Fibroblast of mammary gland (primary cell): Measurements from ENCODE around the gene CEP128.

Experiments
- DNase-seq: peaks from one replicate; pipeline ENCODE4 v3.0.0-alpha.2; 2010; ENCODE audit warnings: low read depth
- H3K4me3 ChIP-seq: 2 replicates; pipeline ENCODE4 v1.5.1; 2011; ENCODE audit warnings: low read depth, mild to moderate bottlenecking, low read length, moderate library complexity; ENCODE audit not compliant: control insufficient read depth
- TF ChIP-seq, protein P1 (sequence below): conservative IDR thresholded peaks from 2 replicates; pipeline ENCODE4 v1.5.1; 2011; ENCODE audit warnings: low read depth, low read length, inconsistent platforms; ENCODE audit not compliant: control insufficient read depth, insufficient read depth

Gene CEP128

DNA sequence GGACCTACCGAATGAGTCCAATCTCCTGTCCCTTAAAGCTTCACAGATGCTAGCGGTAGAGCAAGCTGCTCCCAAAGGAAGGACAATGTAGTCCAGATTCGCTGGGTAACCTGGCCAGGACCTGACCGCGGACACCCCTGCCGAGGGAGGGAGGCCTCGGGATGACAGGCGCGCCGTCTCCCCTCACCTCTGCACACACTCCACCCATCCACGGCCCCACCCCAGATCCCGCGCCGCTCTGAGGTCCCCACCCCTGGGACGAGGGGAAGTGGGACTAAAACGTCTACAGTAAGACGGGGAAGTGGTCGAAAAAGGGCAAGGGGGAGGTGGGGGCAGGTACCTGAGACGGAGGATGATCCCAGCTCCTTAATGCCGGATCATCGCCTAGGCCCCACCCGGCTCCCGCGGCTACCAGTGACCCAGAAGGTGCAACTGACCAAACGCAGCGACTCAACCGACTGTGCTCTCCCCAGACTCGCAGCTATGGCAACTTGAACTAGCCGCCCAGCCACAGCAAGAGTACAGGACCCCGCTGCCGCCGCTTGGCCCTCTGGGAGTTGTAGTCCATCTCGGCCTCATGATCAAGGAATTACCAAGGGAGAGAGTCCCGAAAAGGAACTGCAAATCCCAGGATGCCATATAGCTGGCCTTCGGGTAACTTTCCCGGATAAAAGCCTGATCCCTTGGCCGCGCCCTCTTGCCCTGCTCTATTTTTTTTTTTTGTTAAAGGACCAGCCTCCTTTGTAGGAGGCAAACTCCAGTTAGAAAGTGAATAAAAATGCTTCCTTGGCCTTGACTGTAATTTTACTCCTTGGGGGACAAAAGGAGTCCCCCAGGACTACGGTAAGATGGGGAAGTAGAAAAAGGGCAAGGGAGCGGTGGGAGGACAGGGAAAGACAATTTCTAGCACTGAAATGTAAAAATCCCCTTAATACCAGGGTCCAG is at the start of gene CEP128:
Gene CEP128, minus strand, starts transcription at position 498 of the 945 bp plus-strand sequence.
- DNase-seq: peak; percentile 98
- TF ChIP-seq, protein P1, sequence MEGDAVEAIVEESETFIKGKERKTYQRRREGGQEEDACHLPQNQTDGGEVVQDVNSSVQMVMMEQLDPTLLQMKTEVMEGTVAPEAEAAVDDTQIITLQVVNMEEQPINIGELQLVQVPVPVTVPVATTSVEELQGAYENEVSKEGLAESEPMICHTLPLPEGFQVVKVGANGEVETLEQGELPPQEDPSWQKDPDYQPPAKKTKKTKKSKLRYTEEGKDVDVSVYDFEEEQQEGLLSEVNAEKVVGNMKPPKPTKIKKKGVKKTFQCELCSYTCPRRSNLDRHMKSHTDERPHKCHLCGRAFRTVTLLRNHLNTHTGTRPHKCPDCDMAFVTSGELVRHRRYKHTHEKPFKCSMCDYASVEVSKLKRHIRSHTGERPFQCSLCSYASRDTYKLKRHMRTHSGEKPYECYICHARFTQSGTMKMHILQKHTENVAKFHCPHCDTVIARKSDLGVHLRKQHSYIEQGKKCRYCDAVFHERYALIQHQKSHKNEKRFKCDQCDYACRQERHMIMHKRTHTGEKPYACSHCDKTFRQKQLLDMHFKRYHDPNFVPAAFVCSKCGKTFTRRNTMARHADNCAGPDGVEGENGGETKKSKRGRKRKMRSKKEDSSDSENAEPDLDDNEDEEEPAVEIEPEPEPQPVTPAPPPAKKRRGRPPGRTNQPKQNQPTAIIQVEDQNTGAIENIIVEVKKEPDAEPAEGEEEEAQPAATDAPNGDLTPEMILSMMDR: no peak
- H3K4me3 ChIP-seq: peak within 1 kb of the TSS; percentile 91

DNA sequence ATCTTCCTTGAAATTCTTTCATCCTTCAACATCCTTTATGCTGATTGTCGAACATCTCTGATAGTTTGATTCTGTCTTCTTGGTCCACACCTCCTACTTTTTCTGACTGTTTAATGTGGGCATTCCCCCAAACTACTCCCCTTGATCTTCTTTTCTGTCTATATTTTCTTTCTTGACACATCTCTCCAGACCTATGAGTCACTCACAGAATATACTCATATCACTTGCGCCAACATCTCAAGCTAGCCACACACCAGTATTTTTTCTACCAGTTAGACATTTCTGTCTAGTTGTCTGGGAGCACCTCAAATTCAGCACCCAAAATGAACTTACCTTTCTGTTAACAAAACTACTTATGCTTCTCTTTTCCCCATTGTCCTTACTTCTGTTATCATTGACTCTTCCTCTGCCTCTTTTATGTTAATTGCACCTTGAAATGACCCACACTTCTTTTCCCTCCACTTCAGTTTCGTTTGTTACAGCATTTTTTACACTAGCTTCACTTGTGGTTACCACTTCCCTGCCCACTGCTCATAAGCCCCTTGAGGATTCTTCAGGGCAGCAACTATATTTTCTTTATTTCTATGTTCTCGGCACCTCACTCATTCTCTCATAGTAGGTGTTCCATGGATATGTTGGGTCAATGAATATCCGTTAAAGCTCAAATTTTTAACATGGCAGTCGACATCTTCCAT is 47.3 kb upstream of the CEP128 start:
- TF ChIP-seq, protein P1: no peak
- no peak overlapping the region for H3K4me3 ChIP-seq
- DNase-seq: peak; percentile 42

DNA sequence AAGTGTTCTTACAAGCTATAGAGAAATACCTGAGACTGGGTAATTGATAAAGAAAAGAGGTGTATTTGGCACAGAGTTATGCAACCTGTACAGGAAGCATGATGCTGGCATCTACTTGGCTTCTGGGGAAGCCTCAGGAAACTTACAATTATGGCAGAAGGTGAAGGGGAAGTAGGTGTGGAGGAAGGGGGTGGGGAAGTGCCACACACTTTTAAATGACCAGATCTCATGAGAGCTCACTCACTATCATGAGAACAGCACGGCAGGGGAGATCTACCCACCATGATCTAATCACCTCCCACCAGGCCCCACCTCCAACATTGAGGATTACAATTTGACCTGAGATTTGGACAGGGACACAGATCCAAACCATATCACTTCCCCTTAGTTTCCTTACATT is 46.7 kb upstream of the CEP128 start:
- DNase-seq: no peak
- no peak overlapping the region for H3K4me3 ChIP-seq

DNA sequence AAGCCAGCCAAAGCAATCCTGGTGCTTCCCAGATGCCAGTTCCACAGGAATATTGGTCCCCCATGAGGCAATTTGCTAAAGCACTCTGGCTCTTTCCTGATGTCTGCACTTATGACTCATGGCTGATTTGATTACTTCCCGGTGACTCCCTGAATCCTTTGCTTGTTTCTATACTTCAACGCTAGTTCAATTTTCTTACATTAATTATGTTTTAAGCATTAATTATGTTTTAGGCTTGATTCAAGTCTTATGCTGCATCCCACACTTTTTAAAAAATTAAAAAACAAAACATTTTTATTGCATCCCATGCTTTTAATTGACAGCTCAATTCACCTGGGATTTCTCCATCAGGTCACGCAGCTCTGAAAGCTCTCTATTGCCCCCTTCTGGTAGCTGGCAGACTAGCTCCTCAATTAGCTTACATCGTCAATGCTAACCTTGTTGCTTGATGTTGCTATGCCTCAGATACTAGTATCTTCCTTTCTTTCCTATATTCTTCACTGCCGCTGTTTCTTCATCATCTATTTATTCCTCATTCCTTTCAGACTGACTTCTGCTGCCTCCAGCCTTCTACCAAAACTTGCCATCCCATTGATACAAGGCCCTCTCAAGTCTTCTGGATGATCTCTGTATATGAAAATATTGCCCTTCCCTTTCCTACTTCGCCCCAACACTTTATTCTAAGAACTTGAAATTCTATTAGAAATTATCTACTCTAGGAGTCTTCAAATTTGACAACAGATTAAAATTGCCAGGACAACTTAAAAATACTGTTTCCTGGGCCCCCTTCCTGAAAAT is 45.9 kb upstream of the CEP128 start:
- no peak overlapping the region for H3K4me3 ChIP-seq
- peak; percentile 79 for DNase-seq

More for the DNA sequence above, 46.7 kb upstream of the CEP128 start:
- TF ChIP-seq, protein P1: no peak

DNA sequence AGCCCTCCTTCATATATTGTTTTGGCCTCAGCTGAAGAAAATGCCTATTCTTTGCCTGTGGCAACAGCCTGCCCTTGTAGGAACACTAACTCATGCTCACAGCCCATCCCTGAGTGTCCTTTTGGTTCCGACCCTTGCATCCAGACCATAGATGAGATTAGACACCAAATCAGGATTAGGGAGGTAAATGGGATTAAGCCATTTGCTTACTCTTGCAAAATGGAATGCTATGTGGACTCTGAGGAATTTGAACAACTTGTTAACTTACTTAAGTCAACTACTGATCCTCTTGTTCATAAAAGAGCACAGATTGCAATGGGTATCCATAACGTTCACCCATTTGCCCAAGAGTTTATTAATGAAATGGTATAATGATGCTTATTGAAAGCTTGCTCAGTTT is 41.2 kb upstream of the CEP128 start:
- no peak overlapping the region for H3K4me3 ChIP-seq
- DNase-seq: no peak
- TF ChIP-seq, protein P1: no peak

More for the DNA sequence above, 45.9 kb upstream of the CEP128 start:
- TF ChIP-seq, protein P1: peak; percentile 99

DNA sequence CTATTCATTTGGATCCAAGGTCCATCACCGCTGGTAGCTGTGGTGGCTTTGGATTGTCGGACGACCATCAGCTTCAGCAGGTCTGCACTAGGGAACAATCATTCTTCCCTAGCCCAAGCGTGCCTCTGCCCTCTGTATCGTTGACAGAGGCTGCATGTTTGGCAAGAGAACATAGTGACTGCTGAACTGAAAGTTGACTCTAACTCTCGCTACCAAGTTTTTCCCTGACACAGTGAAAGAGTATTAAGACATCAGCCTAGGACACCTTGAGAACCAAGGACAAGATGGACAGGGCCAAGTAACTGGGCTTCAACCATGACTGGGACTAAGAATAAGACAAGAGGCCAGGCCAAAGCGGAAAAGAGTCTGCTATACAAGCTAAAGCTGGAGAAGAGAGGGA is 40.1 kb upstream of the CEP128 start:
- TF ChIP-seq, protein P1: no peak
- DNase-seq: no peak
- no peak overlapping the region for H3K4me3 ChIP-seq
